IPS-20b (cell line): ENCODE data around the gene EYS.

Experiments used
- H3K27ac ChIP-seq: one replicate; pipeline ENCODE4 v1.5.1; 2013; ENCODE audit warnings: low read length
- H3K27me3 ChIP-seq: 2 replicates; pipeline ENCODE4 v1.6.1; 2013; ENCODE audit warnings: mild to moderate bottlenecking, low read length, inconsistent platforms; ENCODE audit not compliant: insufficient read depth
- H3K36me3 ChIP-seq: 2 replicates; pipeline ENCODE4 v1.6.1; 2013; ENCODE audit warnings: low read depth, mild to moderate bottlenecking, inconsistent platforms, low read length, moderate library complexity; ENCODE audit not compliant: insufficient read depth
- H3K4me1 ChIP-seq: 2 replicates; pipeline ENCODE4 v1.6.1; 2013; ENCODE audit warnings: mild to moderate bottlenecking, control low read depth, inconsistent platforms, low read length, moderate library complexity; ENCODE audit not compliant: insufficient read depth
- H3K4me3 ChIP-seq: 2 replicates; pipeline ENCODE4 v1.5.1; 2013; ENCODE audit warnings: mild to moderate bottlenecking, low read length, inconsistent platforms
- H3K9ac ChIP-seq: 2 replicates; pipeline ENCODE4 v1.6.1; 2013; ENCODE audit warnings: low read depth, mild to moderate bottlenecking, inconsistent platforms, low read length, moderate library complexity
- H3K9me3 ChIP-seq: 2 replicates; pipeline ENCODE4 v1.6.1; 2013; ENCODE audit warnings: mild to moderate bottlenecking, low read depth, low read length, inconsistent platforms; ENCODE audit not compliant: insufficient read depth

EYS gene

GRCh38 chr6:65680232-65680631, 26.8 kb downstream of the EYS start:
- Histone ChIP-seq H3K9ac (no peak overlapping the region), H3K4me1 (no peaks in the 10 kb centered on the region), H3K4me3 (no peak overlapping the region), H3K27ac (no peak overlapping the region), H3K36me3 (no peaks in the 10 kb centered on the region), H3K27me3 (no peaks in the 10 kb centered on the region), H3K9me3 (no peaks in the 10 kb centered on the region)

GRCh38 chr6:65671922-65672321, 35.1 kb downstream of the EYS start:
- Histone ChIP-seq H3K36me3 (no peaks in the 10 kb centered on the region), H3K27me3 (no peaks in the 10 kb centered on the region), H3K27ac (no peak overlapping the region), H3K9me3 (peaks cover 9% of the 10 kb centered on the region; the same call in 1 of the 2 replicates), H3K9ac (no peak overlapping the region), H3K4me3 (no peak overlapping the region), H3K4me1 (no peaks in the 10 kb centered on the region)

- H3K27me3 ChIP-seq: no peaks in the 10 kb centered on the region
- H3K4me3 ChIP-seq: no peak overlapping the region
- no peak overlapping the region for H3K27ac ChIP-seq
- no peaks in the 10 kb centered on the region for H3K36me3 ChIP-seq
- no peaks in the 10 kb centered on the region for H3K4me1 ChIP-seq
- H3K9ac ChIP-seq: no peak overlapping the region
- peaks cover under 1% of the 10 kb centered on the region; the same call in 1 of the 2 replicates for H3K9me3 ChIP-seq
Measured at GRCh38 chr6:65667916-65668656, 38.9 kb downstream of the EYS start.

- Histone ChIP-seq H3K9me3 (no peaks in the 10 kb centered on the region), H3K9ac (no peak overlapping the region), H3K4me1 (peaks cover 4% of the 10 kb centered on the region), H3K4me3 (no peak overlapping the region), H3K27me3 (no peaks in the 10 kb centered on the region), H3K27ac (no peak overlapping the region), H3K36me3 (no peaks in the 10 kb centered on the region)
Measured at GRCh38 chr6:65650086-65650485, 56.9 kb downstream of the EYS start.

- no peak overlapping the region for H3K4me3 ChIP-seq
- peaks cover 4% of the 10 kb centered on the region for H3K4me1 ChIP-seq
- H3K36me3 ChIP-seq: no peaks in the 10 kb centered on the region
- no peaks in the 10 kb centered on the region for H3K9me3 ChIP-seq
- H3K27me3 ChIP-seq: no peaks in the 10 kb centered on the region
- no peak overlapping the region for H3K27ac ChIP-seq
- no peak overlapping the region for H3K9ac ChIP-seq
Measured at GRCh38 chr6:65649392-65649791, 57.6 kb downstream of the EYS start.

GRCh38 chr6:65646544-65646943, 60.5 kb downstream of the EYS start:
- Histone ChIP-seq H3K9ac (no peak overlapping the region), H3K36me3 (no peaks in the 10 kb centered on the region), H3K27ac (no peak overlapping the region), H3K4me3 (no peak overlapping the region), H3K27me3 (no peaks in the 10 kb centered on the region), H3K9me3 (no peaks in the 10 kb centered on the region), H3K4me1 (peaks cover 4% of the 10 kb centered on the region)

GRCh38 chr6:65642776-65643175, 64.2 kb downstream of the EYS start:
- no peak overlapping the region for H3K9ac ChIP-seq
- H3K27me3 ChIP-seq: no peaks in the 10 kb centered on the region
- H3K27ac ChIP-seq: no peak overlapping the region
- H3K36me3 ChIP-seq: no peaks in the 10 kb centered on the region
- no peaks in the 10 kb centered on the region for H3K9me3 ChIP-seq
- no peak overlapping the region for H3K4me3 ChIP-seq
- no peaks in the 10 kb centered on the region for H3K4me1 ChIP-seq

- H3K27me3 ChIP-seq: no peaks in the 10 kb centered on the region
- no peaks in the 10 kb centered on the region for H3K9me3 ChIP-seq
- no peak overlapping the region for H3K27ac ChIP-seq
- no peak overlapping the region for H3K9ac ChIP-seq
- H3K4me1 ChIP-seq: no peaks in the 10 kb centered on the region
- no peak overlapping the region for H3K4me3 ChIP-seq
- no peaks in the 10 kb centered on the region for H3K36me3 ChIP-seq
Measured at GRCh38 chr6:65638047-65638831, 68.8 kb downstream of the EYS start.

- no peak overlapping the region for H3K4me3 ChIP-seq
- no peak overlapping the region for H3K9ac ChIP-seq
- H3K27me3 ChIP-seq: no peaks in the 10 kb centered on the region
- H3K36me3 ChIP-seq: no peaks in the 10 kb centered on the region
- no peak overlapping the region for H3K27ac ChIP-seq
- H3K4me1 ChIP-seq: no peaks in the 10 kb centered on the region
- no peaks in the 10 kb centered on the region for H3K9me3 ChIP-seq
Measured at GRCh38 chr6:65637289-65638046, 69.6 kb downstream of the EYS start.

GRCh38 chr6:65633501-65633900, 73.5 kb downstream of the EYS start:
- Histone ChIP-seq H3K36me3 (no peaks in the 10 kb centered on the region), H3K4me3 (no peak overlapping the region), H3K27me3 (no peaks in the 10 kb centered on the region), H3K27ac (no peak overlapping the region), H3K4me1 (no peaks in the 10 kb centered on the region), H3K9ac (no peak overlapping the region), H3K9me3 (no peaks in the 10 kb centered on the region)

- Histone ChIP-seq H3K9me3 (no peaks in the 10 kb centered on the region), H3K36me3 (no peaks in the 10 kb centered on the region), H3K9ac (no peak overlapping the region), H3K4me1 (no peaks in the 10 kb centered on the region), H3K27me3 (no peaks in the 10 kb centered on the region), H3K4me3 (no peak overlapping the region), H3K27ac (no peak overlapping the region)
Measured at GRCh38 chr6:65631711-65632110, 75.3 kb downstream of the EYS start.
